Smooth muscle cell of the coronary artery (primary cell): Measurements from ENCODE around the gene PBRM1. TPM values are rescaled to one million over a fixed set of nuclear protein-coding genes. Genes with fewer than 3 reads are reported as not detected.

ENCODE experiments used
- total RNA-seq: library from RNA; depleted of rRNA; stranded (reverse); fragments of >200 nt; gene quantifications from 2 replicates; pipeline ENCODE4 v1.2.3, GENCODE V29; 2014; ENCODE audit warnings: low replicate concordance

The PBRM1 gene
- 37.8 and 46.1 TPM in 2 replicates for total RNA-seq

GRCh38 chr3:52685709-52686691 lies at the start of gene PBRM1, which contains the start of gene GNL3:
Gene PBRM1 (minus strand): TSS chr3:52685913.
Gene GNL3 (plus strand): TSS chr3:52686032. CDS start chr3:52686093, 61 bp downstream.

GRCh38 chr3:52705688-52706686 lies 20.3 kb upstream of the PBRM1 start, which contains the start of the genes GLT8D1 and SPCS1:
Gene GLT8D1 (minus strand): TSS chr3:52705791. CDS start chr3:52700460, 5,331 bp downstream.
Gene SPCS1 (plus strand): TSS chr3:52706106. CDS start chr3:52706247, 141 bp downstream.

GRCh38 chr3:52536369-52537164 lies 149.1 kb downstream of the PBRM1 start, which contains the start of gene UQCC5:
Gene UQCC5 (plus strand): TSS chr3:52536605. CDS start chr3:52536756, 151 bp downstream.

GRCh38 chr3:52533623-52534280 lies 152.0 kb downstream of the PBRM1 start, which contains the start of gene NT5DC2:
Gene NT5DC2 (minus strand): TSS chr3:52533857. CDS start chr3:52533737, 120 bp downstream.

Other genes with a start within 250 kb of the PBRM1 start
- 0.90 TPM in 1 of 2 replicates, not detected in the other for gene SEMA3G, start 240.8 kb downstream of the PBRM1 start, total RNA-seq
- 2.5 and 19.8 TPM in 2 replicates for gene TNNC1, start 231.9 kb downstream of the PBRM1 start, total RNA-seq
- 54.9 and 72.7 TPM in 2 replicates for gene NISCH, start 230.3 kb downstream of the PBRM1 start, total RNA-seq
- 0.15 and 3.4 TPM in 2 replicates for gene STAB1, start 190.6 kb downstream of the PBRM1 start, total RNA-seq
- 17.4 and 95.5 TPM in 2 replicates for gene NT5DC2, start 152.1 kb downstream of the PBRM1 start, total RNA-seq
- 9.1 and 13.8 TPM in 2 replicates for gene UQCC5, start 149.3 kb downstream of the PBRM1 start, total RNA-seq
- gene GNL3, start 119 bp upstream of the PBRM1 start, total RNA-seq = 44.8 and 106 TPM in 2 replicates
- gene GLT8D1, start 19.9 kb upstream of the PBRM1 start, total RNA-seq = 105 and 119 TPM in 2 replicates
- 14.0 and 42.9 TPM in 2 replicates for gene SPCS1, start 20.2 kb upstream of the PBRM1 start, total RNA-seq
- 16.7 and 22.3 TPM in 2 replicates for gene NEK4, start 85.0 kb upstream of the PBRM1 start, total RNA-seq
- gene ITIH1, start 91.7 kb upstream of the PBRM1 start, total RNA-seq = 0.59 TPM in 1 of 2 replicates, not detected in the other
- 2.8 TPM in 1 of 2 replicates, not detected in the other for gene ITIH3, start 108.9 kb upstream of the PBRM1 start, total RNA-seq
- gene ITIH4, start 144.8 kb upstream of the PBRM1 start, total RNA-seq = 0.82 and 1.1 TPM in 2 replicates
- gene MUSTN1, start 149.1 kb upstream of the PBRM1 start, total RNA-seq = not detected in 2 replicates
- 7.5 and 10.9 TPM in 2 replicates for gene STIMATE, start 211.6 kb upstream of the PBRM1 start, total RNA-seq